GM12801 (cell line): ENCODE results near the gene PTPN22.

ENCODE experiments used
- TF ChIP-seq, protein P1 (sequence below): IDR thresholded peaks from one replicate; pipeline ENCODE4 v1.5.1; 2011; ENCODE audit warnings: control low read depth; ENCODE audit not compliant: insufficient read length; ENCODE audit errors: extremely low read depth

Gene PTPN22

DNA sequence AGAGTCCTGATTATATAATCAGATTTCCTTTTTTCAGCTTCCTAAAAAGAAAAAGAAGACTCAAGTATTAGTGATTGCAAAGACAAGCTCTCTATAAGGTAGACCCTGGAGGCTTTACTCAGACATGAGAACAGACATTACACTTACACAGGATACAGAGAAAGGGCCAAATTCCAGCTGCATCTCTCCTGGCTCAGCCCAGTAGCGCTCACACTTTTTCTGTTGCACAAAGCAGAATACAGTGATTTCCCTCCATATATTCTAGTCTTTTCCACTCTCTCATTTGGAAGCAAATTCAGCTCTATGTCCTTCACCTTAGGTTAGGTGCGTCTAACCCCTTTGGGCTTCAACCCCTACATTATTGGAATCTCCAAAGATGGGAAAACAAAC is 15.1 kb downstream of the PTPN22 start:
- TF ChIP-seq, protein P1, sequence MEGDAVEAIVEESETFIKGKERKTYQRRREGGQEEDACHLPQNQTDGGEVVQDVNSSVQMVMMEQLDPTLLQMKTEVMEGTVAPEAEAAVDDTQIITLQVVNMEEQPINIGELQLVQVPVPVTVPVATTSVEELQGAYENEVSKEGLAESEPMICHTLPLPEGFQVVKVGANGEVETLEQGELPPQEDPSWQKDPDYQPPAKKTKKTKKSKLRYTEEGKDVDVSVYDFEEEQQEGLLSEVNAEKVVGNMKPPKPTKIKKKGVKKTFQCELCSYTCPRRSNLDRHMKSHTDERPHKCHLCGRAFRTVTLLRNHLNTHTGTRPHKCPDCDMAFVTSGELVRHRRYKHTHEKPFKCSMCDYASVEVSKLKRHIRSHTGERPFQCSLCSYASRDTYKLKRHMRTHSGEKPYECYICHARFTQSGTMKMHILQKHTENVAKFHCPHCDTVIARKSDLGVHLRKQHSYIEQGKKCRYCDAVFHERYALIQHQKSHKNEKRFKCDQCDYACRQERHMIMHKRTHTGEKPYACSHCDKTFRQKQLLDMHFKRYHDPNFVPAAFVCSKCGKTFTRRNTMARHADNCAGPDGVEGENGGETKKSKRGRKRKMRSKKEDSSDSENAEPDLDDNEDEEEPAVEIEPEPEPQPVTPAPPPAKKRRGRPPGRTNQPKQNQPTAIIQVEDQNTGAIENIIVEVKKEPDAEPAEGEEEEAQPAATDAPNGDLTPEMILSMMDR, result no peak

DNA sequence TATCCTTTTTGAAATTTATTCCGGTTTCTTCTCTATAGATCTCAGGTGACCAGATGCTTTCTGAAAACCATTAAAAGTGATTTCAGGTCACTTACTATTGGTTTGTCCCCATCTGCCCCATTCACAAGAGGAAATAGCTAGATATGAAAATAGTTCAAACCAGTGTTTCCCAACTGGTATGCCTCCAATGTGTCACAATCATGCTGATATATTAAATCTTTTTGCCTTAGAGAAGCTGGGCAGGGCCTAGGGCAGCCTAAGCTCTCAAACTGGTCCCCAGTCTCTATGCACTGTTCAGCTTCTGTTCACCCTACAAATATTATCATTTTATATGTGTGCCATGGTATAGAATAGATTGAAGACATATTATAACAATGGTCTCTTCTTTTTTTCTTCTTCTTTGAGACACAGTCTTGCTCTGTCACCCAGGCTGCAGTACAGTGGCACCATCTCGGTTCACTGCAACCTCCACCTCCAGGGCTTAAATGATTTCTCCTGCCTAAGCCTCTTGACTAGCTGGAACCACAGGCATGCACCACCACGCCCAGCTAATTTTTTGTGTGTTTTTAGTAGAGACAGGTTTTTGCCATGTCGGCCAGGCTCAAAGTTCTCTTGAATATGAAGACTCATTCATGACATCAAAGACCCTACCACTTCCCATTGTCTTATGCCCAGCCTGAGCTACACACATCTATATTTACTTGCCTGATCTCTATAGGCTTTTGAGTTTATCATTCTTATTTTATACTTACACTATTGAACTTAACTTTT is 15.7 kb downstream of the PTPN22 start:
- TF ChIP-seq, protein P1, result no peak

DNA sequence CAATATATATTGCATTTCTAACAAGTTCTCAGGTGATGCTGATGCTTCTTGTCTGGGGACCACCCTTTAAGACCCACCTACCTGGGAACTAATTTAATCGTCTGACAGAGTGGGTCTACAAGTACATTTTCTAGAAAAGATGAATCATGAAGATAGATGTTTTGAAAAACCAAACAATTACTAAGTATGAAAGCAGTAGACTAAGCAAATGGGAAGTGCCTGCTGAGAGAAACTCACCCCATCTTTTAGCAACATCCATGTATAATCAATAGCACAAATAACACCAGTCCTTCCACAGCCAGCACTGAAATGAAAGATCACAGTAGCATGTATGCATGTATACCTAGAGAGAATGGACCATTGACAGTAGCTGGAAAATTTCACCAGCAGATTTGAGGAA is 17.3 kb downstream of the PTPN22 start:
- TF ChIP-seq, protein P1, result no peak

DNA sequence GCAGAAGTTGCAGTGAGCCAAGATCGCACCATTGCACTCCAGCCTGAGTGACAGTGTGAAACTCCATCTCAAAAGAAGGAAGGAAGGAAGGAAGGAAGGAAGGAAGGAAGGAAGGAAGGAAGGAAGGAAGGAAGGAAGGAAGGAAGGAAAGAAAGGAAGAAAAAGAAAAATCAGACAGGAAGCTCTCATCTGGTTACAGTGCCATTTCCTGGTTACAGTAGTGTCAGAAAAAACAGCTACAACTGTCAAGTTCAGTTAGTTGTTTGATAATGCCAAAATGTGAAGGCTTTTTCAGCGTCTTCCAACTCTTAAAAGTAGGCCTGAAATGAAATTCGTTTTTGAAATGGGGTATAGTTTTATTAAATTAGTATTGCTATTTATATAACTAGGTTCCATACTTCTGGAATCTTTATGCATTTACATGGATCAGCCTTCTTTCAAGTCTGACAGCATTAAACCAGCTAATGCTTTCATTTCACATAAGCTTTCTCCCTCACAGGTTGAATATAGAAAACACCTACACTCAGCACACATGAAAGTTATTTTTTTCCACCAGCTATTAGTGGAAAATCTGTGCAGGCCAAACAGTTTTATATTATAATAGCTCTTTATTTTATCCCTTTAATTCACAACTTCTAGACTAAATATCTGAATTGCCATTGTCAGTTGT is 21.2 kb downstream of the PTPN22 start:
- TF ChIP-seq, protein P1, result no peak

DNA sequence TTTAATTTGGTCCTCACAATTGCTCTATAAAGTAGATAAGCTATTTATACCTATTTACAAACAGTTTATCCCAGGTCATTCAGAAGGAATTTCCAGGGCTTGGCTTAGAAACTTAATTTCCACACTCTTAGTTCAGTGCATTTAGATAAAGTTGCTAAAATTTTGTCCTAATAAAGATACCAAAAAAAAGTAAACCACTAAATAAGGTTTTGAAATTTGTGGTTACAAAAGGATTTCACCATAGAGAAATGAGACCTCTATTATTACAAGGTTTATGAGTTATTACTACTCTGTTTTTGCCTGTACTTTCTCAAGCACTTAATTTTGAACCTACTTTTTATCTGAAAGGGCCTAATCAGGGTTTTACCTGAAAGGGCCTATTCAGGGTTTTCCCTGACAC is 22.4 kb downstream of the PTPN22 start:
- TF ChIP-seq, protein P1, result no peak

DNA sequence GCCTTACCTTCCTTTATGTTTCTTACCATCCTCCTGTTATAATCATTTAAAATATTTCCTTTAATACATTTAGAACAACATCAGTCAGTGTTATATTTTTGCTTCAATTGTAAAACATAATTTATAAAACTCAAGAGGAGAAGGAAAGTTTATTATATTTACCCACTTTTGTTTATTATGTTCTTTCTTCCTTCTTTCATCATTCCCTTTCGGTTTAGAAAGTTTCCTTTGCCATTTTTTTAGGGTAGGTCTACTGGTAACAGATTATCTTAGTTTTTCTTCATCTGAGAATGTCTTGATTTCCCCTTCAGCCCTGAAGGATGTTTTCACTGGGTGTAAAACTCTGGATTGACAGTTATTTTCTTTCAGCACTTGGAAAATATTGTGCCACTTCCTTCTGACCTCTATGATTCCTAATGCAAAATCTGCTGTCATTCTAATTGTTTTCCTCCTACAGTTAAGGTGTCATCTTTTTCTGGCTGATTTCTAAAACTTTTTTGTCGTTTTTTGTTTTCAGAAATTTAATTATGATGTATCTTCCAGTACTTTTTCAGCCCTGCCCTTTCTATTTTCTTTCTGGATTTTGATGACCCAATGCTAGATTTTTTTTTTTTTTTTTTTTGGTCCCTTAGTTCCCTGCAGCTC is 25.0 kb downstream of the PTPN22 start:
- TF ChIP-seq, protein P1, result no peak

DNA sequence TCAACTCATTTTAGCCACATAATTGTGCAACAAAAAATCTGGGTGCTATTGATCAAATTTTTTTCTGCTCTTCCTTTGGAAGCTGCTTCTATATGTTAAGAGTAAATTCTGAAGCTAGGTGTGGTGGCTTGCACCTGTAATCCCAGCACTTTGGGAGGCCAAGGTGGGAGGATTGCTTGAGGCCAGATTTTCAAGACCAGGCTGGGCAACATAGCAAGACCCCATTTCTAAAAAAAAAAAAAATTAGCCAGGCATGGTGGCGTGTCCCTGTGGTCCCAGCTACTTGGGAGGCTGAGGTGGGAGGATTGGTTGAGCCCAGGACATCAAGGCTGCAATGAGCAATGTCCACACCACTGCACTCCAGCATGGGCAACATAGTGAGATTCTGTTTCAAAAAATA is 35.0 kb downstream of the PTPN22 start:
- TF ChIP-seq, protein P1, result no peak
